KMS-11 (cell line): Measurements from ENCODE around the gene MXRA7.

Experiments
- H2AFZ ChIP-seq: fragments of 200-600 bp; sonication (generic); 2 replicates; pipeline ENCODE4 v1.6.1; 2016; ENCODE audit warnings: antibody characterized with exemption, mixed run types, low read depth
- H3K27ac ChIP-seq: fragments of 200-600 bp; sonication (generic); 2 replicates; pipeline ENCODE4 v1.6.1; 2016; ENCODE audit warnings: mild to moderate bottlenecking, mixed run types
- H3K27me3 ChIP-seq: fragments of 200-600 bp; sonication (generic); 2 replicates; pipeline ENCODE4 v1.6.1; 2017; ENCODE audit warnings: mild to moderate bottlenecking, low read depth, mixed run types, moderate library complexity; ENCODE audit not compliant: insufficient read depth
- H3K36me3 ChIP-seq: fragments of 200-600 bp; sonication (generic); 2 replicates; pipeline ENCODE4 v1.6.1; 2017; ENCODE audit warnings: mild to moderate bottlenecking, mixed run types; ENCODE audit not compliant: insufficient read depth
- H3K4me1 ChIP-seq: fragments of 200-600 bp; sonication (generic); 2 replicates; pipeline ENCODE4 v1.6.1; 2016; ENCODE audit warnings: mild to moderate bottlenecking, low read depth, mixed run types; ENCODE audit not compliant: poor library complexity, severe bottlenecking
- H3K4me2 ChIP-seq: fragments of 200-600 bp; sonication (generic); 2 replicates; pipeline ENCODE4 v1.7.0; 2016; ENCODE audit warnings: mild to moderate bottlenecking, mixed run types
- H3K4me3 ChIP-seq: fragments of 200-600 bp; sonication (generic); IDR thresholded peaks from 2 replicates; pipeline ENCODE4 v1.6.1; 2017; ENCODE audit warnings: low read depth, low read length, mixed read lengths; ENCODE audit not compliant: insufficient read depth
- H3K79me2 ChIP-seq: fragments of 200-600 bp; sonication (generic); 2 replicates; pipeline ENCODE4 v1.6.1; 2016; ENCODE audit warnings: low read depth, mixed run types; ENCODE audit not compliant: insufficient read depth
- H3K9ac ChIP-seq: fragments of 200-600 bp; sonication (generic); 2 replicates; pipeline ENCODE4 v1.6.1; 2016; ENCODE audit warnings: mild to moderate bottlenecking, mixed run types
- H4K20me1 ChIP-seq: fragments of 200-600 bp; sonication (generic); 2 replicates; pipeline ENCODE4 v1.6.1; 2016; ENCODE audit warnings: mild to moderate bottlenecking, mixed run types; ENCODE audit not compliant: insufficient read depth
- TF ChIP-seq, protein P1 (sequence below): fragments of 200-600 bp; sonication (generic); conservative IDR thresholded peaks from 2 replicates; pipeline ENCODE4 v1.6.1; 2017; ENCODE audit warnings: low read depth, mild to moderate bottlenecking, antibody characterized with exemption, low read length, moderate library complexity, mixed read lengths

MXRA7 gene

DNA sequence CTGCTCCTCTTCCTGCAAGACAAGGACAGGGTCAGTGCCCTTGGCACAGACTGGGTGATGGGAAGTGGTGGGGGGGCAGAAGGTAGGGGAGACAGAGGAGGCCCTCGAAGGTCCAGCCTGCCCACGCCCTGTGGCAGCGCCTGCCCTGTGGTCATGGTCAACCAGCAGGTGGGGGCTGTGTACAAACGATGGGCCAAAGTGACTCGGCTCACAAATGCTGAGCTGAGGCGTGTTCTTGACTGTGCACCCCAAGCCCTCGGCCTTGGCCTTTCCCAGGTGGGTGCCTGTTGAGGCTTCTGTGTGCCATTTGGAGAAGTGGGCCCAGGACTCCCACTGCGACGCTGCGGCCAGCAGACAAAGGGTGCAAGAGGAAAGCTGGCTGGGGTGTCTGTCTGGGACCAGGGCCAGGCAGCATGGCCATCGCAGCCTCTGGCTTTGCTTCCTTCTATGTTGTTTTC is 22.6 kb downstream of the MXRA7 start:
- H3K4me3 ChIP-seq, result no peak overlapping the region
- no peak overlapping the region for H3K27ac ChIP-seq

DNA sequence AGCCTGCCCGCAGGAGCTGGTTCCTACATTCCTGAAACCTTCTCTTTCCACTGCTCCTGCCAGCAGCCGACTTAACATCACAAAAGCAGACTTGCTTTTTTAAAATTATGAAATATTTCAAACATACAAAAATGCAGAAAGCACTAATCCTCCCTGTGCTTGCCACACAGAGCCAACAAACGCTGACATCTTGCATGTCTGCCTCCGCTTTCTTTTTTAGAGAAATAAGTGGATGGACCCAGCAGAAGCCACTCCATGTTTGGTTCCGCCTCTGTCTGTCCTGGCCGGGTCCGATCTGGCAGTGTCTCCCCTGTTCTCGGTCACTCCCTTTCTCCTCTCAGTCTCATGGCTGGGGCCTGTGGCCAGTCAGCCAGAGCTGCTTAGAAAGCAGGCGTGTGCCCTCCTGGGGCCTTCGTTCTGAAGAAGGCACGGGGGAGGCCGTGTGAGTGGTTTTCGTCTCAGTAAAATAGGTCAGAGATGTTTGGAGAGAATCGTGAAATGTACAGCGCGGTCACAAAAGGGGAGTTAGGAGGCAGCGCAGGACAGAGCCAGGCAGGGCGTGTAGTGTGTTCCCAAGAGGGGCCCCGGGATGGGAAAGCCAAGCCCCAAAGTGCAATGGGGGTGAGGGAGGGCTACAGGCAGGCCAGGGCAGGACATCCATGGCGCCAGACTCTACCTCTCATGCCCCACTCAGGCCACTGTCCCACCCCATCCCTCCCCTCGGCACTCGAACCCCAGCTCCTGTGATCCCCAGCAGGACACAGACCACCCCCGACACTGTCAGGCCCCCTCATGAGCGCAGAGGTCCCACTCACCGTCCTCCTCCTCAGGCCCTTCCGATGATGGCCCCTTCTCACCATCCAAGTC is 23.2 kb downstream of the MXRA7 start:
- TF ChIP-seq, protein P1, sequence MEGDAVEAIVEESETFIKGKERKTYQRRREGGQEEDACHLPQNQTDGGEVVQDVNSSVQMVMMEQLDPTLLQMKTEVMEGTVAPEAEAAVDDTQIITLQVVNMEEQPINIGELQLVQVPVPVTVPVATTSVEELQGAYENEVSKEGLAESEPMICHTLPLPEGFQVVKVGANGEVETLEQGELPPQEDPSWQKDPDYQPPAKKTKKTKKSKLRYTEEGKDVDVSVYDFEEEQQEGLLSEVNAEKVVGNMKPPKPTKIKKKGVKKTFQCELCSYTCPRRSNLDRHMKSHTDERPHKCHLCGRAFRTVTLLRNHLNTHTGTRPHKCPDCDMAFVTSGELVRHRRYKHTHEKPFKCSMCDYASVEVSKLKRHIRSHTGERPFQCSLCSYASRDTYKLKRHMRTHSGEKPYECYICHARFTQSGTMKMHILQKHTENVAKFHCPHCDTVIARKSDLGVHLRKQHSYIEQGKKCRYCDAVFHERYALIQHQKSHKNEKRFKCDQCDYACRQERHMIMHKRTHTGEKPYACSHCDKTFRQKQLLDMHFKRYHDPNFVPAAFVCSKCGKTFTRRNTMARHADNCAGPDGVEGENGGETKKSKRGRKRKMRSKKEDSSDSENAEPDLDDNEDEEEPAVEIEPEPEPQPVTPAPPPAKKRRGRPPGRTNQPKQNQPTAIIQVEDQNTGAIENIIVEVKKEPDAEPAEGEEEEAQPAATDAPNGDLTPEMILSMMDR, result no peak
- Histone ChIP-seq H3K27me3 (no peaks in the 10 kb centered on the region; the same call in 1 of the 2 replicates), H4K20me1 (no peaks in the 10 kb centered on the region), H3K27ac (no peak overlapping the region), H3K4me2 (no peak overlapping the region), H3K36me3 (no peaks in the 10 kb centered on the region), H3K79me2 (no peaks in the 10 kb centered on the region), H3K9ac (no peak overlapping the region), H3K4me1 (peaks cover 15% of the 10 kb centered on the region), H2AFZ (no peak overlapping the region), H3K4me3 (no peak overlapping the region)

More for the DNA sequence above, 22.6 kb downstream of the MXRA7 start:
- Histone ChIP-seq H3K36me3 (no peaks in the 10 kb centered on the region), H3K4me2 (no peak overlapping the region), H4K20me1 (no peaks in the 10 kb centered on the region), H2AFZ (no peak overlapping the region), H3K4me1 (peaks cover 8% of the 10 kb centered on the region), H3K27me3 (no peaks in the 10 kb centered on the region; the same call in 1 of the 2 replicates), H3K9ac (no peak overlapping the region), H3K79me2 (no peaks in the 10 kb centered on the region)
- TF ChIP-seq, protein P1, result no peak

DNA sequence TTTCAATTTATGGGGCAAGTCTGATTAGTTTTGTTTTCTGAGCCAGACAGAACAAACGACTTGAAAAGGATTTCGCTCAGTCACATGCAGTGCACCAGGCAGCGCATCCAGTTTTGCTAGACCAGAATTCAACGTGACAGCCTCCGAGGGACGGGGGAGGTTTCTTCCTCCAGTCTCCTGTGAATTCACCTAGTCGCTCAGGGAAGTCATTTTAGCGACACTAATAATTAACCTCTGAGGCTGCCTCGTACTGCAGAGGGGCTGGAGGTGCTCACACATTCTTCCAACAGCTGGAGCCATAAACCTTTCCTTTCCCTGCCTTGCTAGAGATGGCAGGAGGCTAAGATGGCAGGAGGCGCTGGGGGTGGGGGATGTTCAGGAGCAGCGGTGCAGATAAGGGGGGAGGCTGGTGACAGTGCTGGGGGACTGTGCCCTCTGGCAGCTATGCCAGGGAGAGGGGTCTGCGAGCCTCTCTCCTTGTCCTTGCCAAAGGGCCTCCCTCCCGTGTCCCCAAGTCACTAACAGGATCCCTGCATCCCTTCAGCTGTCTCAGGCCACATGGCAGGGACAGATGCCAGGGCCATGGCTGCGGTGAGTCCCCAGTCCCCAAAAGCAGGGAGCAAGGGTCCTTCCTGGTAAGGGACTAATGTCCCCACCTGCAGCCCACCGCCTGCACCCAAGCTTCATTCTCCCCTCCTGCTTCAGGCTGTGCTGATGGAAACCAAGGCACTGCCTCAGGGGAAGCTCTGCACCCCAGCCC is 24.0 kb downstream of the MXRA7 start:
- H3K36me3 ChIP-seq, result no peaks in the 10 kb centered on the region
- H3K4me2 ChIP-seq, result no peak overlapping the region
- H3K27me3 ChIP-seq, result no peaks in the 10 kb centered on the region; the same call in 1 of the 2 replicates
- H3K27ac ChIP-seq, result no peak overlapping the region
- TF ChIP-seq, protein P1, result no peak
- H2AFZ ChIP-seq, result no peak overlapping the region
- H3K79me2 ChIP-seq, result no peaks in the 10 kb centered on the region
- H4K20me1 ChIP-seq, result no peaks in the 10 kb centered on the region
- peaks cover 23% of the 10 kb centered on the region for H3K4me1 ChIP-seq
- no peak overlapping the region for H3K4me3 ChIP-seq
- no peak overlapping the region for H3K9ac ChIP-seq

DNA sequence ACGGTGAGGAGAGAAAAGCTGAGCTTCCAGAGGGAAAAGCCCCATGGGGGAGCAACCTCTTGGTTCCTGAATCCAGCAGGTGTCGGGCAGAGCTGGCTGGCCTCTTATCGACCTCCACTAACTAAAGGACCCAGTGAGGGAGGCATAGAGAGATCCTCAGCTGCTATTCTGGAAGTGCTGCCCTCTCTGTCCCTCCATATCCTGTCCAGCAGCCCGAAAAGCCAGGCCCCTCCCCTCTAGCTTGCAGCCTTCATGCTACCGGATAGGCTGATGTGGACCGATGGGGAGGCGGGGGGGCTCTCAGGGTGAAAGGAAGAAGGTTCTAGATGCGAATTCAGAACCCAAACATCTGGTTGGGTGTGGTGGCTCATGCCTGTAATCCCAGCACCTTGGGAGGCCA is 24.9 kb downstream of the MXRA7 start:
- peaks cover 32% of the 10 kb centered on the region for H3K4me1 ChIP-seq
- H4K20me1 ChIP-seq, result no peaks in the 10 kb centered on the region
- H3K9ac ChIP-seq, result no peak overlapping the region
- TF ChIP-seq, protein P1, result no peak
- no peak overlapping the region for H3K27ac ChIP-seq
- H3K4me2 ChIP-seq, result no peak overlapping the region
- H3K4me3 ChIP-seq, result no peak overlapping the region
- no peaks in the 10 kb centered on the region for H3K79me2 ChIP-seq
- H3K36me3 ChIP-seq, result no peaks in the 10 kb centered on the region
- no peaks in the 10 kb centered on the region; the same call in 1 of the 2 replicates for H3K27me3 ChIP-seq
- H2AFZ ChIP-seq, result no peak overlapping the region
